Liver (tissue), 9 donors: Measurements from ENCODE around the gene SLC16A8. TPM values are rescaled to one million over a fixed set of nuclear protein-coding genes. Genes with fewer than 3 reads are reported as not detected.

ENCODE experiments used
- DNase-seq: peaks from one replicate; pipeline ENCODE4 v3.0.0-alpha.2; 2017; ENCODE audit warnings: low spot score
- H3K27ac ChIP-seq, 2 donors: one replicate each; pipeline ENCODE4 v1.7.0; 2013; ENCODE audit warnings: inconsistent platforms in 2 of 2, low read length in 2 of 2, control low read depth in 1 of 2, low read depth in 1 of 2, mild to moderate bottlenecking in 1 of 2
- H3K27me3 ChIP-seq, 4 donors: one replicate each; pipeline versions ENCODE4 v1.6.1 to v1.7.0; 2013; ENCODE audit warnings: low read length in 3 of 4, inconsistent platforms in 1 of 4, mild to moderate bottlenecking in 1 of 4, moderate library complexity in 1 of 4; ENCODE audit not compliant: control insufficient read depth in 4 of 4, insufficient read depth in 4 of 4
- H3K36me3 ChIP-seq, 4 donors: one replicate each; pipeline versions ENCODE4 v1.6.1 to v1.7.0; 2013; ENCODE audit warnings: low read length in 3 of 4, mild to moderate bottlenecking in 3 of 4, low read depth in 1 of 4, moderate library complexity in 1 of 4; ENCODE audit not compliant: control insufficient read depth in 4 of 4, insufficient read depth in 3 of 4
- H3K4me1 ChIP-seq, 4 donors: one replicate each; pipeline versions ENCODE4 v1.6.1 to v1.7.0; 2013; ENCODE audit warnings: low read length in 3 of 4, mild to moderate bottlenecking in 3 of 4, moderate library complexity in 1 of 4; ENCODE audit not compliant: control insufficient read depth in 4 of 4, insufficient read depth in 4 of 4
- H3K4me3 ChIP-seq, 3 donors: one replicate each; pipeline versions ENCODE4 v1.6.1 to v1.7.0; 2013; ENCODE audit warnings: low read length in 3 of 3, control low read depth in 1 of 3, low read depth in 1 of 3, mild to moderate bottlenecking in 1 of 3
- H3K9ac ChIP-seq, 2 donors: one replicate each; pipeline ENCODE4 v1.7.0; 2013; ENCODE audit warnings: low read length in 2 of 2, mild to moderate bottlenecking in 2 of 2, moderate library complexity in 2 of 2, control low read depth in 1 of 2, low read depth in 1 of 2
- H3K9me3 ChIP-seq, 4 donors: one replicate each; pipeline versions ENCODE4 v1.6.1 to v1.7.0; 2013; ENCODE audit warnings: low read length in 3 of 4; ENCODE audit not compliant: control insufficient read depth in 4 of 4
- EGR1 ChIP-seq, 2 donors: IDR thresholded peaks; 2 replicates each; pipeline ENCODE4 v1.6.1; 2016 to 2018; ENCODE audit warnings: antibody characterized with exemption in 2 of 2, low read depth in 2 of 2
- FOXA1 ChIP-seq: IDR thresholded peaks from 2 replicates; pipeline ENCODE4 v1.6.1; 2016; ENCODE audit warnings: antibody characterized with exemption
- FOXA2 ChIP-seq: IDR thresholded peaks from 2 replicates; pipeline ENCODE4 v1.6.1; 2016; ENCODE audit warnings: antibody characterized with exemption
- JUND ChIP-seq, 2 donors: IDR thresholded peaks; 2 replicates each; pipeline ENCODE4 v1.6.1; 2016; ENCODE audit warnings: antibody characterized with exemption in 2 of 2
- RAD21 ChIP-seq, 2 donors: IDR thresholded peaks; 2 replicates each; pipeline ENCODE4 v1.6.1; 2016; ENCODE audit warnings: antibody characterized with exemption in 2 of 2, mild to moderate bottlenecking in 2 of 2
- RXRA ChIP-seq, 2 donors: IDR thresholded peaks; 2 replicates each; pipeline ENCODE4 v1.6.1; 2017 to 2018; ENCODE audit warnings: antibody characterized with exemption in 2 of 2, mild to moderate bottlenecking in 1 of 2
- TAF1 ChIP-seq: conservative IDR thresholded peaks from 2 replicates; pipeline ENCODE4 v1.6.1; 2016; ENCODE audit warnings: antibody characterized with exemption, mild to moderate bottlenecking
- YY1 ChIP-seq: IDR thresholded peaks from 2 replicates; pipeline ENCODE4 v1.6.1; 2016; ENCODE audit warnings: antibody characterized with exemption, mild to moderate bottlenecking
- WGBS: extraction: QIAGEN DNeasy Blood & Tissue Kit; methylation state at CpG from one replicate; pipeline ENCODE4 v1.1.7; 2013; 5-methylcytosine and 5-hydroxymethylcytosine counted together
- polyA plus RNA-seq, 2 donors: library from polyadenylated mRNA; stranded (reverse) in 1 of 2; unstranded in 1 of 2; fragments of 200-250 nt in 1 of 2; fragments of >200 nt in 1 of 2; fragmentation: Nextera tagmentation in 1 of 2; extraction: Ambion mirVana in 1 of 2; gene quantifications; one replicate each; pipeline versions ENCODE4 v1.2.1 to v1.2.3, GENCODE V29; 2013 to 2015
- total RNA-seq, 2 donors: library from RNA; depleted of rRNA; stranded (reverse); fragments of >200 nt; gene quantifications; one replicate each; pipeline ENCODE4 v1.2.3, GENCODE V29; 2014
- TF ChIP-seq, protein P1 (sequence below): IDR thresholded peaks from 2 replicates; pipeline ENCODE4 v1.6.1; 2016; ENCODE audit warnings: antibody characterized with exemption, mild to moderate bottlenecking
- TF ChIP-seq, protein P2 (sequence below): fragments of 150-350 bp; IDR thresholded peaks from 2 replicates; pipeline ENCODE4 v1.5.1; 2017; ENCODE audit warnings: improper control_type of control experiment, low read depth, low read length; ENCODE audit not compliant: missing input control
- TF ChIP-seq, protein P3 (sequence below): IDR thresholded peaks from 2 replicates; pipeline ENCODE4 v1.6.1; 2016; ENCODE audit warnings: antibody characterized with exemption
- TF ChIP-seq, protein P4 (sequence below): IDR thresholded peaks from 2 replicates; pipeline ENCODE4 v1.6.1; 2016; ENCODE audit warnings: antibody characterized with exemption
- donor health status: healthy.
- donor health status: healthy.
- donor health status: healthy.
- donor health status: healthy.
- donor health status: healthy.

SLC16A8 gene
- total and polyA plus RNA-seq, 4 donors: 0.10 TPM; not detected in 3

DNA sequence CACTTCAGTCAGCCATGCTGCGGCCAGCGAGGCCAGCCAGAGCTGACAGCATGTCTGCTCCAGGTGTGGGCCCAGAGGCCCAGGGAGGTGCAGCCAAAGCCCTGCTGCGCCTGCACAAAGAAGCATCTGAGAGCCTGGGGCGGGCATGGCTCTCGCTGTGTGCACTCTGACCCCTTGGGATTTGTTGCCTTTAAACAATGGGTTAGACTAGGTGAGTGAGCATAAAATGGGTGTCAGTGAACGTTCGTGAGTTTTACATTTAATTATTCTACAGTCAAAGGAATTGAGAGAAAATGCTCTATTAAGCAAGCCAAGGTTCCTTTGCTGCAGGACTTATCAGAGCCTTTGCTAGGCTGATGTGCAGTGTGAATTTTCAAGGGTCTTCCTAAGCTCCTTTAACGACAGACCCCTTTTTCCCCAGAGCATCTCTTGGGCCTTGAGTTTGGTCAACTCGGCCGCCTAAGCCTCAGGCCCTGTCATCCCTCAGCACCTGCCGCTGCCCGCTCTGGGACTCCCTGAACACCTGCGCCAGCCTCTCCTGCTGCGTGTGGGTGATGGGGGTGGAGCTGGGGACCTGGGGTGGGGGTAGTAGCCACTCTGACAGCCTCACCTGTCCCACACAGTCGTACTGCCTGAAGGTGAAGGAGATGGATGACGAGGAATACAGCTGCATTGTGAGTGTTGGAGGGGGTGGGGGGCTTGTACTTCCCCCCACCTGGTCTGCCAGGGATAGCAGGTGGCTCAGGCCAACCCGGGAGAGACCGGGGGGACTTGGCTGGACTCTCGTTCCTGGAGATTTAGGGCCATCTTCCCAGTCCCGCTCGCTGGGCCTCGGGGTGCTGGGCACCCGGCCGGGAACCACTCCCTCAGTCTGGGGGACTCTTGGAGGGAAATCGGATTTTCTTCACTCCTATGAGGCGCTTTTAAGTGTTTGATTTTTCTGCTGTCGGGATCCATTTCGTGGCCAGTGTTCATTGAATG, 10.5 kb downstream of the SLC16A8 start:
- WGBS: 96% methylated on average over 28 of the region's 28 CpGs
- Histone ChIP-seq H3K4me3 (no peak overlapping the region), H3K9me3 (no peaks in the 10 kb centered on the region), H3K4me1 (peaks cover 0 to 10% (median 4%) of the 10 kb centered on the region in 4 donors), H3K36me3 (peaks cover 8 to 29% (median 20%) of the 10 kb centered on the region in 4 donors), H3K9ac (no peak overlapping the region), H3K27ac (no peak overlapping the region), H3K27me3 (no peaks in the 10 kb centered on the region)
- TF ChIP-seq RXRA (IDR thresholded peaks at IDR 0.05) (no peak), YY1 (no peak), TAF1 (no peak), FOXA1 (no peak), FOXA2 (no peak), RAD21 (IDR thresholded peaks at IDR 0.05) (no peak), EGR1 (IDR thresholded peaks at IDR 0.05; ENCODE audit: low read depth in 2 of 2) (no peak), JUND (IDR thresholded peaks at IDR 0.05) (no peak)
- TF ChIP-seq, protein P1, sequence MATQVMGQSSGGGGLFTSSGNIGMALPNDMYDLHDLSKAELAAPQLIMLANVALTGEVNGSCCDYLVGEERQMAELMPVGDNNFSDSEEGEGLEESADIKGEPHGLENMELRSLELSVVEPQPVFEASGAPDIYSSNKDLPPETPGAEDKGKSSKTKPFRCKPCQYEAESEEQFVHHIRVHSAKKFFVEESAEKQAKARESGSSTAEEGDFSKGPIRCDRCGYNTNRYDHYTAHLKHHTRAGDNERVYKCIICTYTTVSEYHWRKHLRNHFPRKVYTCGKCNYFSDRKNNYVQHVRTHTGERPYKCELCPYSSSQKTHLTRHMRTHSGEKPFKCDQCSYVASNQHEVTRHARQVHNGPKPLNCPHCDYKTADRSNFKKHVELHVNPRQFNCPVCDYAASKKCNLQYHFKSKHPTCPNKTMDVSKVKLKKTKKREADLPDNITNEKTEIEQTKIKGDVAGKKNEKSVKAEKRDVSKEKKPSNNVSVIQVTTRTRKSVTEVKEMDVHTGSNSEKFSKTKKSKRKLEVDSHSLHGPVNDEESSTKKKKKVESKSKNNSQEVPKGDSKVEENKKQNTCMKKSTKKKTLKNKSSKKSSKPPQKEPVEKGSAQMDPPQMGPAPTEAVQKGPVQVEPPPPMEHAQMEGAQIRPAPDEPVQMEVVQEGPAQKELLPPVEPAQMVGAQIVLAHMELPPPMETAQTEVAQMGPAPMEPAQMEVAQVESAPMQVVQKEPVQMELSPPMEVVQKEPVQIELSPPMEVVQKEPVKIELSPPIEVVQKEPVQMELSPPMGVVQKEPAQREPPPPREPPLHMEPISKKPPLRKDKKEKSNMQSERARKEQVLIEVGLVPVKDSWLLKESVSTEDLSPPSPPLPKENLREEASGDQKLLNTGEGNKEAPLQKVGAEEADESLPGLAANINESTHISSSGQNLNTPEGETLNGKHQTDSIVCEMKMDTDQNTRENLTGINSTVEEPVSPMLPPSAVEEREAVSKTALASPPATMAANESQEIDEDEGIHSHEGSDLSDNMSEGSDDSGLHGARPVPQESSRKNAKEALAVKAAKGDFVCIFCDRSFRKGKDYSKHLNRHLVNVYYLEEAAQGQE: no peak
- TF ChIP-seq, protein P2, sequence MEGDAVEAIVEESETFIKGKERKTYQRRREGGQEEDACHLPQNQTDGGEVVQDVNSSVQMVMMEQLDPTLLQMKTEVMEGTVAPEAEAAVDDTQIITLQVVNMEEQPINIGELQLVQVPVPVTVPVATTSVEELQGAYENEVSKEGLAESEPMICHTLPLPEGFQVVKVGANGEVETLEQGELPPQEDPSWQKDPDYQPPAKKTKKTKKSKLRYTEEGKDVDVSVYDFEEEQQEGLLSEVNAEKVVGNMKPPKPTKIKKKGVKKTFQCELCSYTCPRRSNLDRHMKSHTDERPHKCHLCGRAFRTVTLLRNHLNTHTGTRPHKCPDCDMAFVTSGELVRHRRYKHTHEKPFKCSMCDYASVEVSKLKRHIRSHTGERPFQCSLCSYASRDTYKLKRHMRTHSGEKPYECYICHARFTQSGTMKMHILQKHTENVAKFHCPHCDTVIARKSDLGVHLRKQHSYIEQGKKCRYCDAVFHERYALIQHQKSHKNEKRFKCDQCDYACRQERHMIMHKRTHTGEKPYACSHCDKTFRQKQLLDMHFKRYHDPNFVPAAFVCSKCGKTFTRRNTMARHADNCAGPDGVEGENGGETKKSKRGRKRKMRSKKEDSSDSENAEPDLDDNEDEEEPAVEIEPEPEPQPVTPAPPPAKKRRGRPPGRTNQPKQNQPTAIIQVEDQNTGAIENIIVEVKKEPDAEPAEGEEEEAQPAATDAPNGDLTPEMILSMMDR: no peak
- TF ChIP-seq, protein P3, sequence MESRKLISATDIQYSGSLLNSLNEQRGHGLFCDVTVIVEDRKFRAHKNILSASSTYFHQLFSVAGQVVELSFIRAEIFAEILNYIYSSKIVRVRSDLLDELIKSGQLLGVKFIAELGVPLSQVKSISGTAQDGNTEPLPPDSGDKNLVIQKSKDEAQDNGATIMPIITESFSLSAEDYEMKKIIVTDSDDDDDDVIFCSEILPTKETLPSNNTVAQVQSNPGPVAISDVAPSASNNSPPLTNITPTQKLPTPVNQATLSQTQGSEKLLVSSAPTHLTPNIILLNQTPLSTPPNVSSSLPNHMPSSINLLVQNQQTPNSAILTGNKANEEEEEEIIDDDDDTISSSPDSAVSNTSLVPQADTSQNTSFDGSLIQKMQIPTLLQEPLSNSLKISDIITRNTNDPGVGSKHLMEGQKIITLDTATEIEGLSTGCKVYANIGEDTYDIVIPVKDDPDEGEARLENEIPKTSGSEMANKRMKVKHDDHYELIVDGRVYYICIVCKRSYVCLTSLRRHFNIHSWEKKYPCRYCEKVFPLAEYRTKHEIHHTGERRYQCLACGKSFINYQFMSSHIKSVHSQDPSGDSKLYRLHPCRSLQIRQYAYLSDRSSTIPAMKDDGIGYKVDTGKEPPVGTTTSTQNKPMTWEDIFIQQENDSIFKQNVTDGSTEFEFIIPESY: no peak
- TF ChIP-seq, protein P4, sequence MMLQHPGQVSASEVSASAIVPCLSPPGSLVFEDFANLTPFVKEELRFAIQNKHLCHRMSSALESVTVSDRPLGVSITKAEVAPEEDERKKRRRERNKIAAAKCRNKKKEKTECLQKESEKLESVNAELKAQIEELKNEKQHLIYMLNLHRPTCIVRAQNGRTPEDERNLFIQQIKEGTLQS: no peak
- no peak for DNase-seq
